Measurements from ENCODE around the gene COL11A1. TPM values are rescaled to one million over a fixed set of nuclear protein-coding genes. Genes with fewer than 3 reads are reported as not detected.
A peak's percentile ranks its signal among the peaks of the same experiment; 100 is the strongest.

COL11A1 gene
- total and polyA plus RNA-seq, 2 donors (not counting 3 experiments of a cell fraction or from before 2014, with no cell fraction given) = not detected

DNA sequence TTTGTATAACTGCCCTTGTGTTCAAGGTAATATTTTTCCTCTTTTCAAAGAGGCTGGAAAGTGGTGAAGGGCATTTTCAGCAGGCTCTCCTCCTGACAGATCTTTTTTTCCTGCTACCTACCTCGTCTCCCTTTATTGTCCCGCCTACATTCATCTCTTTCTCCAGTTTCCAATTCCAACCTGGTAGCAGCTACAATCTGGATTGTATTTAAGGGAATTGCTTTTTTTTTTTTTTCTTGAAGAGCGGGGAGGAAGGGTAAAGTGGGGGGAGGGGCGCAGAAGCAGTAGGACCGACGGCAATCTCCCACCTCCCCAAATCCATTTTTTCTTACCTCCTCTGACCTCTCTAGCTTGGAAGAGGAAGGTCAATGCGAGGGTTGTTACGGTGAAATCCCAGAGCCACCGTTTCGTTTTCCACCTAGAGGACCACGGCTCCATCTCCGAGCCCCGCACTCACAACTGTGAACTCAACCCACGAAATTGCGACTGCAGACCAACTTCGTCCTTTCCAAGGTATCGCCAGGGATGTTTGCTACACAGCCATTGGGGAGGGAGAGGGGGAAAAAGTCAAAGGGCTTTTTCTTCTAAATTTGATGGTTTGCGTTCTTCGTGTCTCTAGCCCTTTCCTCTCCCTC lies 464 bp downstream of the COL11A1 start:
- no TSS peak for BruUV-seq (replicated peaks)
- no peaks in the 10 kb centered on the region for H4K20me1 ChIP-seq (replicated peaks; ENCODE audit: control insufficient read depth, extremely low read depth, insufficient read depth, low read length)
- H3K9me1 ChIP-seq (replicated peaks; ENCODE audit: control insufficient read depth, extremely low read depth, insufficient read depth, low read length) = no peaks in the 10 kb centered on the region
- H3K27me3 ChIP-seq (ENCODE audit: control insufficient read depth in 2 of 2, insufficient read depth in 2 of 2, low read length in 2 of 2) = peaks cover 2 to 9% of the 10 kb centered on the region in 2 experiments
- ChIA-PET CTCF (interaction anchor here (2.8 to 5.8 kb wide), 2 partner anchors 354 to 406 kb away, joined by 68 to 133 read pairs; no protein-coding TSS in a partner anchor), POLR2A (no interaction called here)
- no peaks in the 10 kb centered on the region for H3K79me2 ChIP-seq (ENCODE audit: control insufficient read depth, insufficient read depth, low read length)
- intact Hi-C loops (cut with micrococcal nuclease) = loop anchor here (5.0 kb wide), 1 partner anchor 144 kb away; no protein-coding TSS in a partner anchor
- peaks cover 18% of the 10 kb centered on the region for H3K4me1 ChIP-seq (ENCODE audit: control insufficient read depth, extremely low read depth, insufficient read depth, low read length)
- H3K27ac ChIP-seq (ENCODE audit: insufficient read depth, low read depth, low read length) = no peak overlapping the region
- peak overlapping the region in 1 of 3 experiments; percentile 21 for H3K4me3 ChIP-seq (replicated peaks in 1 of 3; ENCODE audit: insufficient read depth in 1 of 3, low read depth in 1 of 3, low read length in 3 of 3)
- peak overlapping the region; percentile 72 for H3K4me2 ChIP-seq (ENCODE audit: insufficient read depth, low read length)
- H3K9ac ChIP-seq (replicated peaks; ENCODE audit: extremely low read depth, insufficient read depth, low read length) = no peak overlapping the region
- no peak for TF ChIP-seq EZH2 (IDR thresholded peaks at IDR 0.05; ENCODE audit: borderline replicate concordance, low read depth, low read length, severe bottlenecking)
- no peak for TF ChIP-seq MYC (IDR thresholded peaks at IDR 0.05; ENCODE audit: low read depth, low read length)
- TF ChIP-seq JUN (IDR thresholded peaks at IDR 0.05; ENCODE audit: borderline replicate concordance, insufficient read depth, insufficient read length, low read depth) = no peak
- no peak for TF ChIP-seq MAX (IDR thresholded peaks at IDR 0.05; ENCODE audit: insufficient read depth, insufficient read length)
- no peak for TF ChIP-seq GATA2 (IDR thresholded peaks at IDR 0.05; ENCODE audit: insufficient read depth, insufficient read length, low read depth, low read length)
- TF ChIP-seq POLR2A (IDR thresholded peaks at IDR 0.05; ENCODE audit: low read depth, low read length) = no peak
- TF ChIP-seq POLR2AphosphoS5 (IDR thresholded peaks at IDR 0.05; ENCODE audit: insufficient read depth, low read depth, low read length) = no peak
- TF ChIP-seq, protein P1, sequence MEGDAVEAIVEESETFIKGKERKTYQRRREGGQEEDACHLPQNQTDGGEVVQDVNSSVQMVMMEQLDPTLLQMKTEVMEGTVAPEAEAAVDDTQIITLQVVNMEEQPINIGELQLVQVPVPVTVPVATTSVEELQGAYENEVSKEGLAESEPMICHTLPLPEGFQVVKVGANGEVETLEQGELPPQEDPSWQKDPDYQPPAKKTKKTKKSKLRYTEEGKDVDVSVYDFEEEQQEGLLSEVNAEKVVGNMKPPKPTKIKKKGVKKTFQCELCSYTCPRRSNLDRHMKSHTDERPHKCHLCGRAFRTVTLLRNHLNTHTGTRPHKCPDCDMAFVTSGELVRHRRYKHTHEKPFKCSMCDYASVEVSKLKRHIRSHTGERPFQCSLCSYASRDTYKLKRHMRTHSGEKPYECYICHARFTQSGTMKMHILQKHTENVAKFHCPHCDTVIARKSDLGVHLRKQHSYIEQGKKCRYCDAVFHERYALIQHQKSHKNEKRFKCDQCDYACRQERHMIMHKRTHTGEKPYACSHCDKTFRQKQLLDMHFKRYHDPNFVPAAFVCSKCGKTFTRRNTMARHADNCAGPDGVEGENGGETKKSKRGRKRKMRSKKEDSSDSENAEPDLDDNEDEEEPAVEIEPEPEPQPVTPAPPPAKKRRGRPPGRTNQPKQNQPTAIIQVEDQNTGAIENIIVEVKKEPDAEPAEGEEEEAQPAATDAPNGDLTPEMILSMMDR (IDR thresholded peaks at IDR 0.05; ENCODE audit: extremely low read depth in 1 of 2, insufficient read depth in 1 of 2, low read depth in 1 of 2, low read length in 2 of 2) = no peak
- no peak for TF ChIP-seq FOS (IDR thresholded peaks at IDR 0.05; ENCODE audit: borderline replicate concordance, insufficient read depth, low read length)
- H2AFZ ChIP-seq (ENCODE audit: low read depth, low read length) = peak overlapping the region; percentile 61
- H3K9me3 ChIP-seq (replicated peaks; ENCODE audit: control insufficient read depth, insufficient read depth, low read length) = no peaks in the 10 kb centered on the region
- H3K36me3 ChIP-seq (ENCODE audit: control insufficient read depth in 2 of 2, extremely low read depth in 1 of 2, insufficient read depth in 2 of 2, low read length in 2 of 2) = no peaks in the 10 kb centered on the region
- DNase-seq (ENCODE audit: low read depth, low spot score) (no peak), FAIRE-seq (no peak)
- dilution Hi-C loops (cut with MboI; ENCODE audit: extremely low pct_ligation_motif_present, low sequenced_read_pairs) = no loop called here
